GM19193 (cell line): ENCODE data around the gene NEDD4L.

ENCODE experiments used
- POLR2A ChIP-seq: IDR thresholded peaks from 4 replicates; pipeline ENCODE4 v1.6.1; 2011; ENCODE audit not compliant: insufficient read depth, insufficient read length; ENCODE audit errors: extremely low read depth

The NEDD4L gene

DNA sequence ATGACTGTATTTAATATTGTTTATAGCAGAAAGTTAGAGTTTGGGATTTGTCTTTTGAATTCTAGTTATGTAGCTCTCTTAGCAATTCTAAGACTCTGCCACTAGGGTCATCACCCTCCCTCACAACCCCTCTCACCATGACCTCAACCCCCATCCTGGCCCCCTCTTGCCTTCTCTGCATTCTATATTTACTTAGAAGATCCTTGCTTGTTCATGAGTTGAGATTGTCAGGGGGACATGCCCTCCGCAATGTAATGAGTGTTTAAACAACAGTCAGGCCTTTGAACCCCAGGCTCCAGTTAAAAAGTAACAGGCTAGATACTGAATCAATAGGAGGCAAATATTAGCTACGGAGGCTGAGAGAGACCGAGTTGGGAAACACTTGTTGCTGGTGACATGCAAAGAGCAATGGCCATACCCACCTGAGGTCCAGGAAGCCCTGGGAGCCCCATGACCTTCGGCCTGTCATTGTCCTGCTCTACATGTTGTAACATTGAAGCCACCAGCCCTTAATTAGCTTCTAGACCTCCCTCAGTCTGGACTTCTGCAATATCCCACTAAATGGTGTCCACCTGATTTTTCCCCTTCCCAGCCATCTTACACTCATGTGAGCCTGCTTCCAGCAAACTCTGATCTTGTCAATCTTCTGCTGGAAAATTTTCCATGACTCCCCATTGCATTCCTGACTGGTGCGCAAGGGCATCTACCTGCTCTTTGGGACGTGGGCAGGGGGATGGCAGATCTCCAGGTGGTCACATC is 363.8 kb downstream of the NEDD4L start:
- TF ChIP-seq POLR2A: no peak

- no peak for TF ChIP-seq POLR2A
These were observed 364.6 kb downstream of the NEDD4L start for GRCh38 chr18:58408665-58409064.

- TF ChIP-seq POLR2A: no peak
These were observed 365.9 kb downstream of the NEDD4L start for GRCh38 chr18:58409802-58410445.

DNA sequence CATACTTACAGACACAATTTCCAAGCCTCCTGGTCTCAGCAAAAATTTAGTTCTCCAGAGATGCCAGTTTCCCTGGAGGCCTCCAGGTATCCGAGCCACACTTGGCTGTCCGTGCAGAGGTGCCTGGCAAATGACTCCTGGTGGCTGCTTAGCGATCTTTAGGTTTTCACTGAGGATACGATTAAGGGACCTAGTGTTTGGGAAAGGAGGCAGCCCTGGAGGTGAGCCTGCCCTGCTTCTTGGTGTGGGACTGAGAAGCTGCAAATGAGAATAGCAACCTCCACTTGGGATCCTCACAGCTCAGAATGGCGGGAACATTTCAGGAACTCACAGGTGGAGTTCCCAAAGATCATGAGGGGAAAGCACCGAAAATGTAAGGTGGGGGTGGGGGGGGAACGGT is 367.3 kb downstream of the NEDD4L start:
- TF ChIP-seq POLR2A: no peak

DNA sequence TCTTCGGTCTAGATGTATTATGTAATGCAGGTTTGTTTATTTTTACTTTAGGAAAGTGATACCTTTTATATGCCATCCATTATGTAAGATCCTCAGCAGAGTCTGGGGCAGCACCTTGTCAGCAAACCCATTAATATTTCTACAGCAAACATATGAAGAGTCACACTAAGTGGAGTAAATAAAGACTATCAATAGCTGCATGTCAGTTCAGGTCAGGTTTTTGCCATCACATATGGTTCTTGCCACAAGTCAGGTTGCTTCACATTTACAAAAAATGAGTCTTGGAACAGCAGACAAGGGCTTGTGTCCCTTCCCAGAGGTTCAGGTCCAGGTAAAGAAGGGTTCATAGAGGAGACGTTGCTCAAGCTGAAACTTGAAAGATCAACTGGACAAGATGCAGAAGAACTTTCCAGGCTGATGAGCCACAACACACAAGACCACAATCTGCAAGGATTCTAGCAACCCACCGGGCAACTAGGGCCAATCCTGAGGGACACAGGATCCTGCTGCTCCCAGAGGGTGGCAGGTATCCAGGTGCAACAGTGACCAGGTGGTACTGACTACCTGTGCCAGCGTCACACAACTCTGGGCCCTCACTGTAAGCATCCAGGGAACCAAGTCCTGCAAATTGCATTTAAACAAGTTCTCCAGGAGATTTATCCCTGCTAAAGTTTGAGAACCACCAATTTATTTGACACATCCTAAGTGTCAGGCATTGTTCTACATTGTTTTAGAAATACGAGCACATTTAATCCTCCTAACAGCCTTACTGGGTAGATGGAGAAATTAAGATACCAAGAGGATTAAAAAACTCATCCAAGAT is 369.0 kb downstream of the NEDD4L start:
- TF ChIP-seq POLR2A: no peak

GRCh38 chr18:58413667-58414628 is 369.9 kb downstream of the NEDD4L start:
- no peak for TF ChIP-seq POLR2A

- TF ChIP-seq POLR2A: no peak
These were observed 372.1 kb downstream of the NEDD4L start for GRCh38 chr18:58416014-58416703.

DNA sequence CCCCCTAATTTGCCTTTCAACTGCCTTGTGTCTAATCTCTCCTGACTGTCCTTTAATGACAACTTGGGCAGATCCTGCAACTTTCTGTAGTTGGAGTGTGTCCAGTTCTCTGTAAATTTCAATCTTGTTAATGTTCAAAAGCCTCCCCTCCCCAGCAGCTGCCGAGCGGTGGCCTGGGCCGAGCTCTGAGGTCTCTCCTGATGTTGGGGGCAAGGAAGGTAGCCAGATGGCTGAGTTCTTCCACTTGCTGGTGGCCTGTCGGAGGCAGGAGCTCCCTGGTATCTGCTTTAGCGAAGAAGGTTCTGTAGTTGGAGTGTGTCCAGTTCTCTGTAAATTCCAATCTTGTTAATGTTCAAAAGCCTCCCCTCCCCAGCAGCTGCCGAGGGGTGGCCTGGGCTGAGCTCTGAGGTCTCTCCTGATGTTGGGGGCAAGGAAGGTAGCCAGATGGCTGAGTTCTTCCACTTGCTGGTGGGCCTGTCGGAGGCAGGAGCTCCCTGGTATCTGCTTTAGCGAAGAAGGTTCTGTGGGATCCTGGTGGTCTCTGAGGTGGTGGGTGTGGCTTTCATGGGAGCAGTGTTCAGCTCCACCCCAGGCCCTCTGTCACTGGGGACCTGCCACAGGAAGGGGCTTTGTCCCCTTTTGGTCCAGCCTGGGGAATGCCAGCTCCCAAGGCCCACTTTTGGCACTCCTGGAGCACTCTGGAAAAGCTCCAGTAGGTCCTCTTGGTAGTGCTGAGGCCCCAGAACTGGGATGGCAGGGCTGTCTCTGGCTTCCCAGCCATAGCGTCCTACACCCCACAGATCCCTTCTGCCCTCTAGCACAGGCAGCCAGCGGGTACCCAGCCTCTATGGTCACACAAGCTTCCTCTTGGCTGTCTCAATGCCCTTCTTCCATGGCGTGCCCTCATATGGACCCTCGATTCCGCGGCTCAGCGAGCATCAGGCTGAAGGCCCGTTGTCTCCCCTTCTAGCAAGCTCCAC is 373.0 kb downstream of the NEDD4L start:
- no peak for TF ChIP-seq POLR2A

- TF ChIP-seq POLR2A: no peak
These were observed 373.7 kb downstream of the NEDD4L start for GRCh38 chr18:58417752-58418151.

- no peak for TF ChIP-seq POLR2A
These were observed 374.3 kb downstream of the NEDD4L start for GRCh38 chr18:58418361-58418760.

GRCh38 chr18:58419587-58420199 is 375.7 kb downstream of the NEDD4L start:
- TF ChIP-seq POLR2A: no peak

DNA sequence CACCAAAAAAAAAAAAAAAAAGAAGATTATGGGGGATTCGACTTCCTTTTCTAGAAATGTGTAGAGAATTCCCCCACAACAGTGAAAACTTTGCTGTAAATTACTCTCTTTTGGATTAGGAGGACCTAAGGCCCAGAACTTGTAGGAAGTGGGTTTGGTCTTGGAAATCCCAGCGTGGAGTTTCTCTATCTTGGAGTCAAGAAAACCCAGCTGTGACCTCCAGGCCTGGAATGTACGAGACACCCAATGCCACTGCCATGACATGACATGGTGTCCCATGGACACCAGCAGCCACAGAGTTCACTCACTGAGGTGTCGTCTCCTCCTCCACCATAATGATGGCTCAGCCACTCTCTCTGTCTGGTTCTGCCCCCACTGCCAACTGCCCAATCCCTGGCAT is 382.6 kb downstream of the NEDD4L start:
- no peak for TF ChIP-seq POLR2A
